AG10803 (cell line): ENCODE data around the gene SARNP.

Experiments used
- DNase-seq: peaks from one replicate; pipeline ENCODE4 v3.0.0; 2010; ENCODE audit warnings: low read depth
- H3K4me3 ChIP-seq: 2 replicates; pipeline ENCODE4 v1.5.1; 2011; ENCODE audit warnings: mild to moderate bottlenecking, low read length, control low read depth
- CTCF ChIP-seq: conservative IDR thresholded peaks from 2 replicates; pipeline ENCODE4 v1.5.1; 2011; ENCODE audit warnings: mild to moderate bottlenecking, low read length, control low read depth, inconsistent platforms

SARNP gene

DNA sequence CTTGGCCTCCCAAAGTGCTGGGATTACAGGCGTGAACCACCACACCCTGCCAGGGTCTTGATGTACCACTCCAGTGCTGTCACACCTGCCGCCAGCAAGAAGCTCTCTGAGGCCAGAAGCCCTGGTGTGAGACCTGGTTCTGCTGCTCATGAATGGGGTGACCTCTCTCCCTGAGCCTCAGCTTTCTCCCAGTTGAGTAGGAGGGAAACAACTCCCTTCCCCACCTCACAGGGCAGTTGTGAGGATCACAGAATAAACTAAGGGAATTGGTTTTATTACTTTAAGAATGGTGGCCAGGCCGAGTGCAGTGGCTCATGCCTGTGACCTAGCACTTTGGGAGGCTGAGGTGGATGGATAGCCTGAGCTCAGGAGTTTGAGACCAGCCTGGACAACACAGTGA lies 82.9 kb downstream of the SARNP start:
- no peak for DNase-seq
- TF ChIP-seq CTCF = no peak
- no peak overlapping the region for H3K4me3 ChIP-seq

GRCh38 chr12:55733858-55734257 lies 83.7 kb downstream of the SARNP start:
- no peak for TF ChIP-seq CTCF
- DNase-seq = no peak
- H3K4me3 ChIP-seq = no peak overlapping the region

DNA sequence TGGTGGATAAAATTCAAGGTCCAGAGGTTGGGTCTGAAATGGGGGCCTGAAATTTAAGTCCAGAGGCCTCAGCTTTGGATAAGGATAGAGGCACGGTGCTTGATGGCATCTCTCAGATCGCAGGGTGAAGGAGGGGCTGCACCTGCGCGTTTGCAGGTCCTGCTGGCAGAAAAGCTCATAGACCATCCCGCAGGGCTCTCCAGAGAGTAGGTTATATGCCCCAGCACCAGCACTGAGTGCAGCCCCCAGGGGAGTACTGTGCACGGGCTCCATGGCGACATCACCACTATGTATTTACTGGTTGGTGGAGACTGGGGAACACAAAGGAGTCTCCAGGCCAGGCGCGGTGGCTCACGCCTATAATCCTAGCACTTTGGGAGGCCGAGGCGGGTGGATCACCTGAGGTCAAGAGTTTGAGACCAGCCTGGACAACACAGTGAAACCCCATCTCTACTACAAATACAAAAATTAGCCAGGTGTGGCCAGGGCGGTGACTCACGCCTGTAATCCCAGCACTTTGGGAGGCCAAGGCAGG lies 84.4 kb downstream of the SARNP start:
- no peak for TF ChIP-seq CTCF
- DNase-seq = no peak
- no peak overlapping the region for H3K4me3 ChIP-seq

DNA sequence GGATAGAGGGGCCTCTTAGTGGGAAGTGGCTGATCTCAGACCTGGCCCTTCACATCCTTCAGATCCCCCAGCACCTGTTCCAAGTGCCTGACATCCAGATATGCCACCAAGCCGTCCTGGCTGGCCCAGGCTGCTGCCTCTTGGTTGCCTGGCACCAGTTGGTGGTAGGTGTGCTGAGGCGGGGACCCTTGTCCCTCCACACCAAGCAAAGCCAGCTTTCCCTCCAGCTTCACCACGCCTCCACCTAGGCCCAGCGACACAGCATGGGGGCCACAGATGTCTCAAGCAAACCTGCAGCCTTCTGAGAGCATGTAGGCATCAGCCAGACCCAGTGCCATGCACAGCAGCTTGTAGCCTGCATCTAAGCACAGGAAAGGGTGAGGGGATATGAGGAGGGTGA lies 85.2 kb downstream of the SARNP start:
- no peak overlapping the region for H3K4me3 ChIP-seq
- DNase-seq = no peak
- TF ChIP-seq CTCF = no peak

GRCh38 chr12:55729819-55730818 lies 87.4 kb downstream of the SARNP start:
- peak; percentile 25 for TF ChIP-seq CTCF
- peak; percentile 62 for DNase-seq
- H3K4me3 ChIP-seq = peak overlapping the region; percentile 95

- H3K4me3 ChIP-seq = peak within 1 kb of the TSS; percentile 95
- no peak for TF ChIP-seq CTCF
- DNase-seq = peak; percentile 89
Measured at GRCh38 chr12:55728939-55729818, 88.3 kb downstream of the SARNP start, which contains the start of gene CD63. TSS of gene CD63 (minus strand) at chr12:55729009. CDS start at chr12:55728341, 668 bp downstream.
